ENCODE measurements around the gene STAT5A. TPM values are rescaled to one million over a fixed set of nuclear protein-coding genes. Genes with fewer than 3 reads are reported as not detected.
"Not testable (repeated sequence)": the region's sequence is repeated elsewhere in the genome, so short reads cannot be mapped to it uniquely, and the experiment has no call there.

Gene STAT5A
- 14.6 and 18.1 TPM in 2 replicates for total RNA-seq (2014; rRNA removed; shearing (Covaris generic))
- polyA plus RNA-seq (2016; fragmentation: Nextera tagmentation; extraction: Ambion mirVana): 2.3 and 2.4 TPM in 2 replicates
- long read RNA-seq, partial matches to known transcripts: 1 of 2 reads
- long read RNA-seq, other reads (novel, unspliced or antisense): 1 of 2 reads

DNA sequence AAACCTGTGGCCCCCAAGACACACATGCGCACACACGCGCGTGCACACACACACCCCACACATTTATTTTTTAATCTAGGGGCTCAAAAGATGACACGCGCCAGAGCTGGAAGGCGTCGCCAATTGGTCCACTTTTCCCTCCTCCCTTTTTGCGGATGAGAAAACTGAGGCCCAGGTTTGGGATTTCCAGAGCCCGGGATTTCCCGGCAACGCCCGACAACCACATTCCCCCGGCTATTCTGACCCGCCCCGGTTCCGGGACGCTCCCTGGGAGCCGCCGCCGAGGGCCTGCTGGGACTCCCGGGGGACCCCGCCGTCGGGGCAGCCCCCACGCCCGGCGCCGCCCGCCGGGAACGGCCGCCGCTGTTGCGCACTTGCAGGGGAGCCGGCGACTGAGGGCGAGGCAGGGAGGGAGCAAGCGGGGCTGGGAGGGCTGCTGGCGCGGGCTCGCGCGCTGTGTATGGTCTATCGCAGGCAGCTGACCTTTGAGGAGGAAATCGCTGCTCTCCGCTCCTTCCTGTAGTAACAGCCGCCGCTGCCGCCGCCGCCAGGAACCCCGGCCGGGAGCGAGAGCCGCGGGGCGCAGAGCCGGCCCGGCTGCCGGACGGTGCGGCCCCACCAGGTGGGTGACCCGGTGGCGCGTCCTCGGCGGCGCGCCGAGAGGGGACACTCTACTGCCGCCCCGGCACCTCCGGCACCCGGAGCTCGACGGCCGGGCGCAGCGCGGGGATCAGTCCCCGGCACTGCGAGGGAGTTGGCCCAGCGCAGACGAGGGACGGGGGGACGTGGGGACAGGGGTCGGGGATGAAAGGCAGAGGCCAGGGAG, at the start of gene STAT5A:
Gene STAT5A, plus strand, starts transcription at position 522 of the 826 bp plus-strand sequence. CDS start 914 bp downstream, outside the sequence.
- H3K79me2 ChIP-seq (replicated peaks; ENCODE audit: insufficient read depth): no peaks in the 10 kb centered on the region
- Mint-ChIP-seq H3K4me3 (peak within 1 kb of the TSS; percentile 71), H3K36me3 (ENCODE audit: low read depth) (no peaks in the 10 kb centered on the region), H3K27me3 (ENCODE audit: insufficient read depth, low read depth, poor library complexity) (peaks cover 38% of the 10 kb centered on the region), H3K27ac (no peak within 1 kb of the TSS), H3K4me1 (peaks cover 16% of the 10 kb centered on the region), H3K9me3 (no peaks in the 10 kb centered on the region)
- H3K4me3 ChIP-seq: peak within 1 kb of the TSS; percentile 66
- H3K27ac ChIP-seq (ENCODE audit: low read depth): no peak within 1 kb of the TSS
- H3K36me3 ChIP-seq (ENCODE audit: insufficient read depth): no peaks in the 10 kb centered on the region
- H3K9me2 ChIP-seq (ENCODE audit: insufficient read depth): no peaks in the 10 kb centered on the region
- peaks cover 9% of the 10 kb centered on the region; the same call in 1 of the 2 replicates for H3F3A ChIP-seq (replicated peaks; ENCODE audit: low read depth)
- peak within 1 kb of the TSS; percentile 85 for H3K4me2 ChIP-seq
- peaks cover 42% of the 10 kb centered on the region for H3K27me3 ChIP-seq (ENCODE audit: insufficient read depth)
- peak within 1 kb of the TSS; percentile 91 for H2AFZ ChIP-seq
- no peaks in the 10 kb centered on the region for H4K20me1 ChIP-seq (replicated peaks; ENCODE audit: insufficient read depth)
- DNase-seq (ENCODE audit: low spot score): peak; percentile 86
- H3K4me1 ChIP-seq (ENCODE audit: insufficient read depth): peaks cover 11% of the 10 kb centered on the region
- peak; percentile 41 for TF ChIP-seq EZH2 (IDR thresholded peaks at IDR 0.05; ENCODE audit: low read depth, unreplicated experiment)
- TF ChIP-seq, protein P1, sequence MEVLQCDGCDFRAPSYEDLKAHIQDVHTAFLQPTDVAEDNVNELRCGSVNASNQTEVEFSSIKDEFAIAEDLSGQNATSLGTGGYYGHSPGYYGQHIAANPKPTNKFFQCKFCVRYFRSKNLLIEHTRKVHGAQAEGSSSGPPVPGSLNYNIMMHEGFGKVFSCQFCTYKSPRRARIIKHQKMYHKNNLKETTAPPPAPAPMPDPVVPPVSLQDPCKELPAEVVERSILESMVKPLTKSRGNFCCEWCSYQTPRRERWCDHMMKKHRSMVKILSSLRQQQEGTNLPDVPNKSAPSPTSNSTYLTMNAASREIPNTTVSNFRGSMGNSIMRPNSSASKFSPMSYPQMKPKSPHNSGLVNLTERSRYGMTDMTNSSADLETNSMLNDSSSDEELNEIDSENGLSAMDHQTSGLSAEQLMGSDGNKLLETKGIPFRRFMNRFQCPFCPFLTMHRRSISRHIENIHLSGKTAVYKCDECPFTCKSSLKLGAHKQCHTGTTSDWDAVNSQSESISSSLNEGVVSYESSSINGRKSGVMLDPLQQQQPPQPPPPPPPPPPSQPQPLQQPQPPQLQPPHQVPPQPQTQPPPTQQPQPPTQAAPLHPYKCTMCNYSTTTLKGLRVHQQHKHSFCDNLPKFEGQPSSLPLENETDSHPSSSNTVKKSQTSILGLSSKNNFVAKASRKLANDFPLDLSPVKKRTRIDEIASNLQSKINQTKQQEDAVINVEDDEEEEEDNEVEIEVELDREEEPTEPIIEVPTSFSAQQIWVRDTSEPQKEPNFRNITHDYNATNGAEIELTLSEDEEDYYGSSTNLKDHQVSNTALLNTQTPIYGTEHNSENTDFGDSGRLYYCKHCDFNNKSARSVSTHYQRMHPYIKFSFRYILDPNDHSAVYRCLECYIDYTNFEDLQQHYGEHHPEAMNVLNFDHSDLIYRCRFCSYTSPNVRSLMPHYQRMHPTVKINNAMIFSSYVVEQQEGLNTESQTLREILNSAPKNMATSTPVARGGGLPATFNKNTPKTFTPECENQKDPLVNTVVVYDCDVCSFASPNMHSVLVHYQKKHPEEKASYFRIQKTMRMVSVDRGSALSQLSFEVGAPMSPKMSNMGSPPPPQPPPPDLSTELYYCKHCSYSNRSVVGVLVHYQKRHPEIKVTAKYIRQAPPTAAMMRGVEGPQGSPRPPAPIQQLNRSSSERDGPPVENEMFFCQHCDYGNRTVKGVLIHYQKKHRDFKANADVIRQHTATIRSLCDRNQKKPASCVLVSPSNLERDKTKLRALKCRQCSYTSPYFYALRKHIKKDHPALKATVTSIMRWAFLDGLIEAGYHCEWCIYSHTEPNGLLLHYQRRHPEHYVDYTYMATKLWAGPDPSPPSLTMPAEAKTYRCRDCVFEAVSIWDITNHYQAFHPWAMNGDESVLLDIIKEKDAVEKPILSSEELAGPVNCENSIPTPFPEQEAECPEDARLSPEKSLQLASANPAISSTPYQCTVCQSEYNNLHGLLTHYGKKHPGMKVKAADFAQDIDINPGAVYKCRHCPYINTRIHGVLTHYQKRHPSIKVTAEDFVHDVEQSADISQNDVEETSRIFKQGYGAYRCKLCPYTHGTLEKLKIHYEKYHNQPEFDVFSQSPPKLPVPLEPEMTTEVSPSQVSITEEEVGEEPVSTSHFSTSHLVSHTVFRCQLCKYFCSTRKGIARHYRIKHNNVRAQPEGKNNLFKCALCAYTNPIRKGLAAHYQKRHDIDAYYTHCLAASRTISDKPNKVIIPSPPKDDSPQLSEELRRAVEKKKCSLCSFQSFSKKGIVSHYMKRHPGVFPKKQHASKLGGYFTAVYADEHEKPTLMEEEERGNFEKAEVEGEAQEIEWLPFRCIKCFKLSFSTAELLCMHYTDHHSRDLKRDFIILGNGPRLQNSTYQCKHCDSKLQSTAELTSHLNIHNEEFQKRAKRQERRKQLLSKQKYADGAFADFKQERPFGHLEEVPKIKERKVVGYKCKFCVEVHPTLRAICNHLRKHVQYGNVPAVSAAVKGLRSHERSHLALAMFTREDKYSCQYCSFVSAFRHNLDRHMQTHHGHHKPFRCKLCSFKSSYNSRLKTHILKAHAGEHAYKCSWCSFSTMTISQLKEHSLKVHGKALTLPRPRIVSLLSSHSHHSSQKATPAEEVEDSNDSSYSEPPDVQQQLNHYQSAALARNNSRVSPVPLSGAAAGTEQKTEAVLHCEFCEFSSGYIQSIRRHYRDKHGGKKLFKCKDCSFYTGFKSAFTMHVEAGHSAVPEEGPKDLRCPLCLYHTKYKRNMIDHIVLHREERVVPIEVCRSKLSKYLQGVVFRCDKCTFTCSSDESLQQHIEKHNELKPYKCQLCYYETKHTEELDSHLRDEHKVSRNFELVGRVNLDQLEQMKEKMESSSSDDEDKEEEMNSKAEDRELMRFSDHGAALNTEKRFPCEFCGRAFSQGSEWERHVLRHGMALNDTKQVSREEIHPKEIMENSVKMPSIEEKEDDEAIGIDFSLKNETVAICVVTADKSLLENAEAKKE (CRISPR knock-in tag; IDR thresholded peaks at IDR 0.05): no peak
- ATAC-seq: peak; percentile 78

DNA sequence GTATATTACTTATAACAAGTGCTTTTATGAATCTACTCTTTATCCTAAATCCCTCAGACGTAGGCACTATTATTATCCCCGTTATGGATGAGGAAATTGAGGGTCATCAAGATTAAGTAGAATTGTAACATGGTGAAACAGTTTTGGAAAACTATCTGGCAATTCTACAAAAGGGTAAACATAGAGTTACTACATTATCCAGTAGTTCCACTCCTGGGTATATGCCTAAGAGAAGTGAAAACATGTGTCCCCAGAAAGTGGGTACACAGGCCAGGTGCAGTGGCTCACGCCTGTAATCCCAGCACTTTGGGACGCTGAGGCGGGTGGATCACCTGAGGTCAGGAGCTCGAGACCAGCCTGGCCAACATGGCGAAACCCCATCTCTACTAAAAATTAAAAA, 48.7 kb upstream of the STAT5A start:
- H3K27me3 Mint-ChIP-seq (ENCODE audit: insufficient read depth, low read depth, poor library complexity); H3K9me2 ChIP-seq (ENCODE audit: insufficient read depth); H3K36me3 ChIP-seq (ENCODE audit: insufficient read depth); ATAC-seq; H3K27ac ChIP-seq (ENCODE audit: low read depth); H3K4me1 Mint-ChIP-seq; DNase-seq (ENCODE audit: low spot score); H3K27ac Mint-ChIP-seq; H2AFZ ChIP-seq; H3K9me3 Mint-ChIP-seq; H3K27me3 ChIP-seq (ENCODE audit: insufficient read depth); H3K4me2 ChIP-seq; H3K4me3 Mint-ChIP-seq; H3K4me3 ChIP-seq; H3F3A ChIP-seq (replicated peaks; ENCODE audit: low read depth); H3K4me1 ChIP-seq (ENCODE audit: insufficient read depth); H3K36me3 Mint-ChIP-seq (ENCODE audit: low read depth): not testable (repeated sequence)
- Histone ChIP-seq H4K20me1 (replicated peaks; ENCODE audit: insufficient read depth) (peaks cover 15% of the 10 kb centered on the region), H3K79me2 (replicated peaks; ENCODE audit: insufficient read depth) (peaks cover 56% of the 10 kb centered on the region)

All from GM23338 (cell line).